ENCODE measurements around the gene CMBL.
A peak's percentile ranks its signal among the peaks of the same experiment; 100 is the strongest.
"Not testable (repeated sequence)": the region's sequence is repeated elsewhere in the genome, so short reads cannot be mapped to it uniquely, and the experiment has no call there.

The CMBL gene

GRCh38 chr5:10257870-10258269 is 49.8 kb downstream of the CMBL start:
- no peak for DNase-seq (ENCODE audit: low spot score)

- no peak for DNase-seq (ENCODE audit: low spot score)
Observed at GRCh38 chr5:10254686-10255085, 53.0 kb downstream of the CMBL start.

GRCh38 chr5:10253390-10253789 is 54.3 kb downstream of the CMBL start:
- DNase-seq (ENCODE audit: low spot score): no peak

GRCh38 chr5:10251405-10251804 is 56.3 kb downstream of the CMBL start:
- DNase-seq (ENCODE audit: low spot score): no peak

- DNase-seq (ENCODE audit: low spot score): no peak
Observed at GRCh38 chr5:10250806-10251276, 56.9 kb downstream of the CMBL start.

- peak; percentile 86 for DNase-seq (ENCODE audit: low spot score)
Observed at GRCh38 chr5:10249948-10250805, 57.5 kb downstream of the CMBL start, which contains the start of gene CCT5. Gene CCT5, plus strand, starts transcription at chr5:10250280. Its CDS starts 61 bp downstream, at chr5:10250341.

GRCh38 chr5:10248378-10249260 is 59.1 kb downstream of the CMBL start:
- no peak for DNase-seq (ENCODE audit: low spot score)

DNA sequence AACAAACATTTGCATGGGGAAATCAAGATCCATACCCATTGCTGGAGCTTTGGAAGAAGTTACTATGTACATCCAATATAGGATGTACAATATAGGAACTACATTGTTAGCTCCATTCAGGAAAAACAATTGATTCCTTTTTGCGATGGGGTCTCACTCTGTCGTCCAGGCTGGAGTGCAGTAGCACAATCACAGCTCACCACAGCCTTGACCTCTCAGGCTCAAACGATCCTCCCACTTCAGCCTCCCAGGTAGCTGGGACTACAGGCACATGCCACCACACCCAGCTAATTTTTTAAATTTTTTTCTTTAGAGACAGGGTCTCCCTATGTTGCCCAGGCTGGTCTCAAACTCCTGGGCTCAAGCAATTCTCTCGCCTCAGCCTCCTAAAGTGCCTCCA is 60.5 kb downstream of the CMBL start:
- not testable (repeated sequence) for DNase-seq (ENCODE audit: low spot score)

DNA sequence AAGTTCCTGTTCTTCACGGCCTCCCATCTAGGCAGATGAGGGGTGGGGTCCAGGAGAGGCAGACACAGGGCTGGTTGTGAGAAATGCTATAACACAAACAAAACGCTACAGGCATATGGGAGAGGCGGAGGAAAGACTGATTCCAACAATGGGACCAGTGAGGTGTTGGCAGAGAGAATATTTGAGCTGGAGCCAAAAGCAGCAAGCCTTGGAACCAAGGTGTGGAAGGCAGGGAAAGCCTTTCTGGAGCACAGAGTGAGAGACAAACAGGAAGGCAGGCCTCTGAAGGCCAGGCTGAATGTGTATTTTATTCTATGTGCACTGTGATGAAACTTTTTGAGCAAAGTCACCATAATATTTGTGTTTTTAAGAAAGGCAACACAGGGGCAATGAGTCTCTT is 60.9 kb downstream of the CMBL start:
- no peak for DNase-seq (ENCODE audit: low spot score)

GRCh38 chr5:10244342-10244944 is 63.3 kb downstream of the CMBL start:
- DNase-seq (ENCODE audit: low spot score): no peak

DNA sequence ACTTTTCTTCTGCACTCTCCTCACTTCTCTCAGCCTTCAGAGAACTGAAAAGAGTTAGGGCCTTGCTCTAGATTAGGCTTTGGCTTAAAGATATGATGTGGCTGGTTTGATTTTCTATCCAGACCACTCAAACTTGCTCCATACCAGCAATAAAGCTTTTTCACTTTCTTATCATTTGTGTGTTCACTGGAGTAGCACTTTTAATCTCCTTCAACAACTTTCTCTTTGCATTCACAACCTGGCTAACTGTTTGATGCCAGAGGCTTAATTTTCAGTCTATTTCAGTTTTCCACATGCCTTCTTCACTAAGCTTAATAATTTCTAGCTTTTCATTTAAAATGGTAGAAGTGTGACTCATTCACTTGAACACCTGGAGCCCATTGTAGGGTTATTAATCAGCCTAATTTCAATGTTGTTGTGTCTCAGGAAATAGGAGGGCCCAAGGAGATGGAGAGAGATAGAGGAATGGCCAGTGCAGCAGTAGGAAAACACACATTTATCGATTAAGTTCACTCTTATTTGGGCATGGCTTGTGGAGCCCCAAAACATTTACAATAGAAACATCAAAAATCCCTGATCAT is 64.0 kb downstream of the CMBL start:
- no peak for DNase-seq (ENCODE audit: low spot score)

- no peak for DNase-seq (ENCODE audit: low spot score)
Observed at GRCh38 chr5:10235350-10235749, 72.4 kb downstream of the CMBL start.

GRCh38 chr5:10233505-10233904 is 74.2 kb downstream of the CMBL start:
- DNase-seq (ENCODE audit: low spot score): no peak

DNA sequence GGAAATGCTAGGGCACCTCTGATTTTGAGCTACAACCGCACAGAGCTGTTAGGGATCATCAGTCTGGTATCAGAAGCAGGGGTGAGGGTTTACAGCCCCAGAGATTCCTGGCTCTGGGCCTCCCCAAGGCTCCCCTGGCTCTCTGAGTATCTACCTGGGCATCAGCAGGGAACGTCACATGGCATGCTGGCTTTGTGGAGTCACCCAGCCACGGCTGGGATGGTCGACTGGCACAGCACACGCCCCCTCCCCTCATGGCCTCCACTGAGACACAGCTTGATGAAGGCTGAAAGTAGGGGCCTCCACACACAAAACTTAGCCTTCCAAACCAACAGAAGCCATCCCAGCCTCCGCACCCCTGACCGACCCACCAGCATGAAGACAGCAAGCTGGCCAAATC is 74.7 kb downstream of the CMBL start:
- no peak for DNase-seq (ENCODE audit: low spot score)

GRCh38 chr5:10232386-10232785 is 75.3 kb downstream of the CMBL start:
- DNase-seq (ENCODE audit: low spot score): no peak

DNA sequence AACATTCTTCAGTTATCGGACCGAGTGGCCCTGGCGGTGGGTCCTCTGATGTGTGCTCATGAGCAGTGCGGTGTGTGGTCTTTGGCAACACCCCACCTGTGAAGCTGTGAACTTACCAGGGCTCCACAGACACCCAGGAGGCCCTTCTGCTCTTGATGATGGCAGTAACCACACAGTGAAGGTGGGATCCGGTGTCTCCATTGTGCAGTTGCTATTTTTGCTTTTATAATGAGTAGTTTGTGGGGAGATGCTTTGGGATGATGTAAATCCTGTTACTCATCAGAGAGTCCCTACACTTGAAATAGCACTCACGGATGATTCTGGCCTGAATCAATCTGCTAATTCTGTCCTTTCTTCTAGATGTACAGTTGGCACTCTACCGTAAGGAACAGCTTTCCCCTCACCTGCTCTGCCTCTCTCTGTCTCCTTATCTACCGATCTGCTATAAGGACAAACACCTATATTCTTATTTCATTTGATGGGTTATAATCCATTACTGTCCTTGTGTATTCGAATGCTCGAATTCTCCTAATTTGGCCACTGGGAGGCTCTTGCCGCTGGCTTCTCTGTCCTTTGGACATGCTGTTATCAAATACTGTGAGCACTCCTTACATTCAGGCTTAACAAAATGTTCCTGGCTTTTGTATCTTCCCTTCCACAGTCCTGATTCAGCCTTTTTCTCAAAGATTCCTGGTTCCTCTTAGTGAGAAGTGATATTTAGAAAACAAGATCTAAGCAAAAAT is 78.2 kb downstream of the CMBL start:
- DNase-seq (ENCODE audit: low spot score): no peak

DNA sequence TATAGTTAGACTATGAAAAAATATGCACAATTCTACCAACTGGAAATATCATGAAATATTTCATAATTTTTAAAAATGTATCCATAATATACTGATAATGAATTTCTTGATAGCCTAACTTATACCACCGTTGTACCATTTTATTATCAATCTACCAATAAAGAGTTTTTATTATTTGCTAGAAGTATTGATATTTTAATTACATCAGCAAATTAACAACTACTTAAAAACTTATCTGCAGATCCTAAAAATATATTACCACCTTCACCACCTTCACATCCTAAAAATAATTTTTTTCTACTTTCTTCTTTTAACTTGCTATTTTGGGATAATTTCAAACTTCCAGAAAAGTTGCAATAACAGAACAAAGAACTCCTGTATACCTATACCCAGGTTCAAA is 79.4 kb downstream of the CMBL start:
- no peak for DNase-seq (ENCODE audit: low spot score)

Measured in HuH-7.5 (cell line).